HG03095 (cell line): ENCODE measurements around the gene SLC30A1.

Experiments
- ATAC-seq: cut with Tn5 transposase; IDR thresholded peaks from one replicate; pipeline ENCODE4 v1.9.1; 2021; ENCODE audit warnings: moderate library complexity; ENCODE audit not compliant: unreplicated experiment

The SLC30A1 gene

GRCh38 chr1:211607754-211608473 lies 29.0 kb upstream of the SLC30A1 start:
- ATAC-seq: no peak

GRCh38 chr1:211606914-211607753 lies 28.2 kb upstream of the SLC30A1 start:
- ATAC-seq: peak; percentile 91

- ATAC-seq: peak; percentile 74
These were observed 27.5 kb upstream of the SLC30A1 start for GRCh38 chr1:211606332-211606913.

GRCh38 chr1:211605603-211606331 lies 26.8 kb upstream of the SLC30A1 start:
- no peak for ATAC-seq

GRCh38 chr1:211605034-211605433 lies 26.1 kb upstream of the SLC30A1 start:
- ATAC-seq: no peak

- ATAC-seq: no peak
These were observed 25.6 kb upstream of the SLC30A1 start for GRCh38 chr1:211604548-211604947.

- ATAC-seq: no peak
These were observed 24.8 kb upstream of the SLC30A1 start for GRCh38 chr1:211603713-211604112.

GRCh38 chr1:211603191-211603701 lies 24.3 kb upstream of the SLC30A1 start:
- no peak for ATAC-seq

GRCh38 chr1:211601982-211602670 lies 23.2 kb upstream of the SLC30A1 start:
- no peak for ATAC-seq

- no peak for ATAC-seq
These were observed 22.2 kb upstream of the SLC30A1 start for GRCh38 chr1:211601159-211601558.

- ATAC-seq: no peak
These were observed 20.3 kb upstream of the SLC30A1 start for GRCh38 chr1:211599250-211599649.

GRCh38 chr1:211598514-211598913 lies 19.6 kb upstream of the SLC30A1 start:
- no peak for ATAC-seq

GRCh38 chr1:211596418-211597181 lies 17.6 kb upstream of the SLC30A1 start:
- no peak for ATAC-seq

- ATAC-seq: no peak
These were observed 16.5 kb upstream of the SLC30A1 start for GRCh38 chr1:211595419-211595818.

- ATAC-seq: no peak
These were observed 13.1 kb upstream of the SLC30A1 start for GRCh38 chr1:211591980-211592493.

- no peak for ATAC-seq
These were observed 11.1 kb upstream of the SLC30A1 start for GRCh38 chr1:211589782-211590721.

GRCh38 chr1:211588711-211589110 lies 9.8 kb upstream of the SLC30A1 start:
- ATAC-seq: no peak

- no peak for ATAC-seq
These were observed 8.2 kb upstream of the SLC30A1 start for GRCh38 chr1:211587123-211587522.
